A549 (cell line): ENCODE results near the gene MUC7. TPM values are rescaled to one million over a fixed set of nuclear protein-coding genes. Genes with fewer than 3 reads are reported as not detected.

Source experiments
- ATAC-seq, 2 experiments: fragments of 200-7000 bp in 1 of 2; fragments of >200 bp in 1 of 2; cut with Nextera tagmentation in 1 of 2; cut with Tn5 transposase in 1 of 2; 3 replicates each; pipeline versions ENCODE4 v1.8.0 to v1.9.1; 2018 to 2020; ENCODE audit warnings: mild to moderate bottlenecking in 1 of 2, moderate library complexity in 1 of 2
- CTCF ChIA-PET: fragments of 300-600 bp; sonication (Branson Sonifier 250); formaldehyde crosslinking; extraction: SDS; loops from one replicate; lab custom pipeline; 2021; ENCODE audit warnings: antibody characterized with exemption, inconsistent platforms; lab: Yijun Ruan, JAX
- POLR2A ChIA-PET: fragments of 350-600 bp; formaldehyde crosslinking; extraction: SDS; loops from one replicate; lab custom pipeline; 2021; ENCODE audit warnings: antibody characterized with exemption, inconsistent platforms; lab: Yijun Ruan, JAX
- DNase-seq, 2 experiments: peaks; one replicate each; pipeline versions ENCODE4 v3.0.0 to v3.0.0-alpha.2; 2011 to 2016; ENCODE audit warnings: low read depth in 1 of 2, low spot score in 1 of 2
- FAIRE-seq: peaks from 2 replicates; lab custom pipeline; 2011; peaks lifted over from hg19 to GRCh38; lab: Jason Lieb, UNC
- H3K27ac ChIP-seq, 2 experiments: fragments of >200 bp; sonication (Bioruptor Twin); formaldehyde crosslinking; 3 replicates each; pipeline ENCODE4 v1.5.1; 2016 to 2017
- H3K4me1 ChIP-seq: fragments of >200 bp; sonication (Bioruptor Twin); formaldehyde crosslinking; 3 replicates; pipeline ENCODE4 v1.6.1; 2016
- H3K4me2 ChIP-seq: fragments of >200 bp; sonication (Bioruptor Twin); formaldehyde crosslinking; 3 replicates; pipeline ENCODE4 v1.6.1; 2016
- H3K4me3 ChIP-seq: fragments of >200 bp; sonication (Bioruptor Twin); formaldehyde crosslinking; 3 replicates; pipeline ENCODE4 v1.5.1; 2016
- H3K9me3 ChIP-seq: fragments of >200 bp; sonication (Bioruptor Twin); formaldehyde crosslinking; 3 replicates; pipeline ENCODE4 v1.6.1; 2016
- CBX8 ChIP-seq: fragments of 200-600 bp; sonication (generic); IDR thresholded peaks from 2 replicates; pipeline ENCODE4 v1.6.1; 2016
- CHD2 ChIP-seq: fragments of 150-350 bp; IDR thresholded peaks from 2 replicates; pipeline ENCODE4 v1.6.1; 2014; ENCODE audit warnings: low read length; ENCODE audit not compliant: partially characterized antibody
- EHF ChIP-seq: fragments of 250-450 bp; sonication (Bioruptor Pico); IDR thresholded peaks from 2 replicates; pipeline ENCODE4 v1.5.0; 2020; ENCODE audit warnings: mild to moderate bottlenecking
- EHMT2 ChIP-seq: fragments of 200-600 bp; sonication (generic); IDR thresholded peaks from 2 replicates; pipeline ENCODE4 v1.6.1; 2016; ENCODE audit warnings: antibody characterized with exemption, low read depth, mild to moderate bottlenecking, moderate library complexity
- EP300 ChIP-seq, 2 experiments: fragments of >200 bp; sonication (Bioruptor Twin); formaldehyde crosslinking; IDR thresholded peaks; 2 replicates in 1 of 2; 3 replicates in 1 of 2; pipeline ENCODE4 v1.6.1; 2016 to 2017
- FOSB ChIP-seq: fragments of 250-450 bp; sonication (Bioruptor Pico); IDR thresholded peaks from 2 replicates; pipeline ENCODE4 v1.5.0; 2020; ENCODE audit warnings: mild to moderate bottlenecking, moderate library complexity
- FOSL2 ChIP-seq, 2 experiments: fragments of 450-650 bp in 1 of 2; fragments of >200 bp in 1 of 2; sonication (Bioruptor Twin) in 1 of 2; formaldehyde crosslinking; IDR thresholded peaks; 2 replicates each; pipeline versions ENCODE4 v1.5.0 to v1.6.1; 2016 to 2020; ENCODE audit warnings: mild to moderate bottlenecking in 1 of 2, moderate library complexity in 1 of 2
- GATA3 ChIP-seq: IDR thresholded peaks from 2 replicates; pipeline ENCODE4 v1.6.1; 2012; ENCODE audit warnings: borderline replicate concordance
- HDAC2 ChIP-seq: fragments of 200-600 bp; sonication (generic); IDR thresholded peaks from 2 replicates; pipeline ENCODE4 v1.6.1; 2016
- HEYL ChIP-seq: fragments of 250-450 bp; sonication (Bioruptor Pico); IDR thresholded peaks from 2 replicates; pipeline ENCODE4 v1.8.0; 2021; ENCODE audit warnings: mild to moderate bottlenecking, moderate library complexity
- HOXB13 ChIP-seq: fragments of 250-450 bp; sonication (Bioruptor Pico); IDR thresholded peaks from 2 replicates; pipeline ENCODE4 v1.5.0; 2020; ENCODE audit warnings: low read depth, mild to moderate bottlenecking, moderate library complexity
- JUN ChIP-seq, 2 experiments: fragments of >200 bp; sonication (Bioruptor Twin); formaldehyde crosslinking; IDR thresholded peaks; 2 replicates in 1 of 2; 3 replicates in 1 of 2; pipeline ENCODE4 v1.6.1; 2016 to 2017
- JUNB ChIP-seq: fragments of >200 bp; sonication (Bioruptor Twin); formaldehyde crosslinking; IDR thresholded peaks from 2 replicates; pipeline ENCODE4 v1.6.1; 2016
- KDM1A ChIP-seq: fragments of 200-600 bp; sonication (generic); IDR thresholded peaks from 2 replicates; pipeline ENCODE4 v1.6.1; 2016; ENCODE audit warnings: low read depth, mild to moderate bottlenecking
- MAZ ChIP-seq: fragments of 150-350 bp; IDR thresholded peaks from 2 replicates; pipeline ENCODE4 v1.6.1; 2014; ENCODE audit warnings: antibody characterized with exemption, low read depth, low read length, borderline replicate concordance
- PHF8 ChIP-seq: fragments of 200-600 bp; sonication (generic); IDR thresholded peaks from 2 replicates; pipeline ENCODE4 v1.6.1; 2016; ENCODE audit warnings: low read depth, mild to moderate bottlenecking, antibody characterized with exemption, moderate library complexity, borderline replicate concordance
- POLR2A ChIP-seq: IDR thresholded peaks from 2 replicates; pipeline ENCODE4 v1.6.1; 2012; ENCODE audit warnings: mild to moderate bottlenecking, low read length
- RCOR1 ChIP-seq: fragments of 150-350 bp; IDR thresholded peaks from 2 replicates; pipeline ENCODE4 v1.6.1; 2014; ENCODE audit warnings: antibody characterized with exemption, low read length, low read depth
- TFCP2L1 ChIP-seq: fragments of 250-450 bp; sonication (Bioruptor Pico); IDR thresholded peaks from 2 replicates; pipeline ENCODE4 v1.5.0; 2021; ENCODE audit warnings: mild to moderate bottlenecking
- TP53 ChIP-seq: fragments of 250-450 bp; sonication (Bioruptor Pico); IDR thresholded peaks from 2 replicates; pipeline ENCODE4 v1.5.0; 2021; ENCODE audit warnings: mild to moderate bottlenecking, moderate library complexity
- ZC3H11A ChIP-seq: fragments of 450-650 bp; IDR thresholded peaks from 2 replicates; pipeline ENCODE4 v1.6.1; 2014; ENCODE audit warnings: antibody characterized with exemption, mild to moderate bottlenecking
- WGBS: methylation state at CpG from one replicate; pipeline ENCODE4 v1.1.6; 2017; ENCODE audit errors: missing lambda C conversion rate; 5-methylcytosine and 5-hydroxymethylcytosine counted together
- polyA plus RNA-seq, 4 experiments: library from polyadenylated mRNA; depleted of rRNA in 3 of 4; stranded (reverse); fragments of >200 nt; fragmentation: RNase III in 1 of 4; extraction: RNeasy Plus Mini Kit Qiagen cat#74134 plus additional on column Dnase treatment in 1 of 4; gene quantifications; 2 replicates in 3 of 4; 3 replicates in 1 of 4; pipeline ENCODE4 v1.2.3, GENCODE V29; 2011 to 2017
- TF ChIP-seq, protein P1 (sequence below): fragments of 150-350 bp; IDR thresholded peaks from 2 replicates; pipeline ENCODE4 v1.6.1; 2014; ENCODE audit warnings: low read depth, mild to moderate bottlenecking, low read length
- TF ChIP-seq, protein P2 (sequence below): fragments of 250-450 bp; sonication (Bioruptor Pico); IDR thresholded peaks from 2 replicates; pipeline ENCODE4 v1.5.0; 2021; ENCODE audit warnings: mild to moderate bottlenecking, moderate library complexity, borderline replicate concordance
- TF ChIP-seq, protein P3 (sequence below): IDR thresholded peaks from 2 replicates; pipeline ENCODE4 v1.6.1; 2012

Gene MUC7
- polyA plus RNA-seq, 2 of the 4 experiments (the other 2 are of a cell fraction) = not detected

DNA sequence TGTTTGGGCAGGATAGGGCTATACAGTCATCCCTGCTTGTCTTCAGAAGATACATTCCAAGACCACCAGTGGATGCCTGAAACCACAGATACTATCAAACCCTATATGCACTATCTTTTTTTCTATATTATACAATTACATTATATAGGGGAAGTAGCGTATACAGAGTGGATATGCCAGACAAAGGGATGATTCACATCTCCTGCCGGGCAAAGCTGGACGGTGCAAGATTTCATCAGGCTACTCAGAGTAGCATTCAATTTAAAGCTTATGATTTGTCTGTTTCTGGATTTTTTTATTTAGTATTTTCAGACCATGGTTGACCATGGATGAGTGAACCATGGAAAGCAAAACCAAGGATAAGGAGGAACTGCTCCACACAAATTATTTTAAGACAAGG, 39.4 kb downstream of the MUC7 start:
- H3K27ac ChIP-seq = no peak overlapping the region
- WGBS = 45% methylated on average over 3 of the region's 3 CpGs
- CTCF ChIA-PET = no interaction called here
- DNase-seq = no peak
- H3K4me2 ChIP-seq = no peak overlapping the region
- no peak for ATAC-seq
- no peak for TF ChIP-seq CHD2
- no peak for TF ChIP-seq EHMT2
- POLR2A ChIA-PET = no interaction called here
- FAIRE-seq = no peak
- no peak overlapping the region for H3K4me3 ChIP-seq
- H3K4me1 ChIP-seq = no peaks in the 10 kb centered on the region
- H3K9me3 ChIP-seq = no peaks in the 10 kb centered on the region

DNA sequence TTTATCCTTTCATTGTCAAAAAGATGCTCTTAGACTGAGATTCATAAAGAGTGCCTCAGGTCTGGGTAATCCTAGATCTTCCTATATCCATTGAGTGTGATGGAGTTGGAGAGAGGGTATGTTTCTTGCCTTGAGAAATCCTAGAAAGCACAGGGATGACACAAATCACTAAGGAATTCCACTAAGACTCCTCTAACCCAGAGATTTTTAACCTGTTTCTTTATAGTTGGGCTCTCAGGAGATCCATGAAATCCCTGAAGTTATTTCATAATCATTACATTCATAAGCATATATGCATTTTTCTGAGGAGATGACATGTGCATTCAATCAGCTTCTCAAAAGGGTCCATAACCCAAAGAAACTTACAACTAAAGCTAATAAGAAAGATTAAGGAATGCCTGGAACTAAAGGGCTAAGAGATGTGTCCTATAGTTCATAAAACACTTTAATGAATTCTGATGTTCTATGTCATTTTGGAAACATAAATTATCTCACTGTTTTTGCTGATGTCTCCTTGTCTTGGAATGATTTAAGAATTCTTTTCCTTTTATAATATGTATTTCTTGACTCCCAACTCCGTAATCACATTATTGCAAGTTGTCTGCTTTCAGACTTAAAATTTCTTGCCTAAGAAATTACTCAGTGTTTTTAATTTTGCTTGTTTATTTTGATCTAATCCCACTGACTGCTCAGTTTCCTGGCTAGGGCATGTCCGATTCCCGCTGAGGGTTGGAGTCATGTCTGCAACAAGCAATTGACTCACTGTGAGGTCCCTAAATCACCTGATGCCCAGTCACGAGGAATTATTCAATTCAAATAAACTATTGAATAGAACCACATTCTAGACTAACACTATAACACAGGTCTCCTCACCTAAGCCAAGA, 43.6 kb downstream of the MUC7 start:
- TF ChIP-seq EP300 (IDR thresholded peaks at IDR 0.05) (peak in 1 of 2 experiments; percentile 29; a peak in 1 of 5 replicates), GATA3 (no peak), ZC3H11A (no peak), EHMT2 (no peak), CBX8 (no peak)
- TF ChIP-seq, protein P1, sequence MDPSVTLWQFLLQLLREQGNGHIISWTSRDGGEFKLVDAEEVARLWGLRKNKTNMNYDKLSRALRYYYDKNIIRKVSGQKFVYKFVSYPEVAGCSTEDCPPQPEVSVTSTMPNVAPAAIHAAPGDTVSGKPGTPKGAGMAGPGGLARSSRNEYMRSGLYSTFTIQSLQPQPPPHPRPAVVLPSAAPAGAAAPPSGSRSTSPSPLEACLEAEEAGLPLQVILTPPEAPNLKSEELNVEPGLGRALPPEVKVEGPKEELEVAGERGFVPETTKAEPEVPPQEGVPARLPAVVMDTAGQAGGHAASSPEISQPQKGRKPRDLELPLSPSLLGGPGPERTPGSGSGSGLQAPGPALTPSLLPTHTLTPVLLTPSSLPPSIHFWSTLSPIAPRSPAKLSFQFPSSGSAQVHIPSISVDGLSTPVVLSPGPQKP = no peak
- TF ChIP-seq, all 56 proteins: peak for 1
- Histone ChIP-seq H3K27ac (no peak overlapping the region), H3K4me3 (no peak overlapping the region), H3K4me2 (no peak overlapping the region), H3K4me1 (no peaks in the 10 kb centered on the region), H3K9me3 (no peaks in the 10 kb centered on the region)
- ATAC-seq = peak in 1 of 2 experiments; percentile 43; a peak in 1 of 6 replicates
- ChIA-PET CTCF (no interaction called here), POLR2A (no interaction called here)
- DNase-seq = peak in 1 of 2 experiments; percentile 1
- no peak for FAIRE-seq
- 5% methylated on average over 4 of the region's 4 CpGs for WGBS

DNA sequence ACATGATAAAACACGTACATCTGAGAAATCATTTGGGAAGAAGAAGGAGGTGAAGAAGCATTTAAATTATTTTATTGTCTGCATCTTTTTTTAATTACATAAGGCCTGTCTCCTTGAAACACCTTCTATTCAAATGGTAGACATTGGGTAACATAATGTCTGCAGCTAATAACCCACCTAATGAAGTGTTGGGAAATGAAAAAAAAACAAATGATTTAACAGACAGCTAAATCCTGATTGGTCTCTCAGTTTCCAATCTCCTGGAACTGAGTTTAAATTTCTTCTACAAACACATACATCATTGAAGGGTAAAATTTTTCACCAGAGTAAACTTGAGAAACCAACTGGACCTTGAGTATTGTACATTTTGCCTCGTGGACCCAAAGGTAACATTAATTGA, 46.3 kb downstream of the MUC7 start, which contains the start of gene AMTN:
Gene AMTN, plus strand, starts transcription at position 301 of the 400 bp plus-strand sequence. CDS start 209 bp downstream, outside the sequence.
- no peak within 1 kb of the TSS for H3K27ac ChIP-seq
- CTCF ChIA-PET = no interaction called here
- WGBS = 23% methylated on average over 2 of the region's 2 CpGs
- TF ChIP-seq TP53 (CRISPR knock-in tag) (no peak), FOSL2 (IDR thresholded peaks at IDR 0.05) (no peak), FOSL2 (CRISPR knock-in tag; IDR thresholded peaks at IDR 0.05) (no peak), HOXB13 (no peak), EHF (CRISPR knock-in tag) (no peak), JUNB (no peak), HEYL (CRISPR knock-in tag) (no peak), PHF8 (no peak), FOSB (no peak), EP300 (IDR thresholded peaks at IDR 0.05) (no peak), HDAC2 (no peak), CHD2 (no peak), POLR2A (no peak), RCOR1 (no peak), TFCP2L1 (CRISPR knock-in tag) (no peak), CBX8 (no peak), KDM1A (no peak), JUN (IDR thresholded peaks at IDR 0.05) (no peak), MAZ (no peak)
- TF ChIP-seq, protein P2, sequence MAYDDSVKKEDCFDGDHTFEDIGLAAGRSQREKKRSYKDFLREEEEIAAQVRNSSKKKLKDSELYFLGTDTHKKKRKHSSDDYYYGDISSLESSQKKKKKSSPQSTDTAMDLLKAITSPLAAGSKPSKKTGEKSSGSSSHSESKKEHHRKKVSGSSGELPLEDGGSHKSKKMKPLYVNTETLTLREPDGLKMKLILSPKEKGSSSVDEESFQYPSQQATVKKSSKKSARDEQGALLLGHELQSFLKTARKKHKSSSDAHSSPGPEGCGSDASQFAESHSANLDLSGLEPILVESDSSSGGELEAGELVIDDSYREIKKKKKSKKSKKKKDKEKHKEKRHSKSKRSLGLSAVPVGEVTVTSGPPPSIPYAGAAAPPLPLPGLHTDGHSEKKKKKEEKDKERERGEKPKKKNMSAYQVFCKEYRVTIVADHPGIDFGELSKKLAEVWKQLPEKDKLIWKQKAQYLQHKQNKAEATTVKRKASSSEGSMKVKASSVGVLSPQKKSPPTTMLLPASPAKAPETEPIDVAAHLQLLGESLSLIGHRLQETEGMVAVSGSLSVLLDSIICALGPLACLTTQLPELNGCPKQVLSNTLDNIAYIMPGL (CRISPR knock-in tag) = no peak
- TF ChIP-seq, protein P3, sequence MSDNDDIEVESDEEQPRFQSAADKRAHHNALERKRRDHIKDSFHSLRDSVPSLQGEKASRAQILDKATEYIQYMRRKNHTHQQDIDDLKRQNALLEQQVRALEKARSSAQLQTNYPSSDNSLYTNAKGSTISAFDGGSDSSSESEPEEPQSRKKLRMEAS = no peak
- TF ChIP-seq, all 56 proteins: peak for 0
- DNase-seq (no peak), ATAC-seq (no peak), FAIRE-seq (no peak)
- Histone ChIP-seq H3K4me3 (no peak within 1 kb of the TSS), H3K4me1 (no peaks in the 10 kb centered on the region), H3K4me2 (no peak within 1 kb of the TSS), H3K9me3 (no peaks in the 10 kb centered on the region)
- POLR2A ChIA-PET = no interaction called here
